A549 (cell line): ENCODE data around the gene LAMC1. TPM values are rescaled to one million over a fixed set of nuclear protein-coding genes. Genes with fewer than 3 reads are reported as not detected.

ENCODE experiments used
- ATAC-seq, 2 experiments: fragments of 200-7000 bp in 1 of 2; fragments of >200 bp in 1 of 2; cut with Nextera tagmentation in 1 of 2; cut with Tn5 transposase in 1 of 2; 3 replicates each; pipeline versions ENCODE4 v1.8.0 to v1.9.1; 2018 to 2020; ENCODE audit warnings: mild to moderate bottlenecking in 1 of 2, moderate library complexity in 1 of 2
- CTCF ChIA-PET: fragments of 300-600 bp; sonication (Branson Sonifier 250); formaldehyde crosslinking; extraction: SDS; loops from one replicate; lab custom pipeline; 2021; ENCODE audit warnings: antibody characterized with exemption, inconsistent platforms; lab: Yijun Ruan, JAX
- POLR2A ChIA-PET: fragments of 350-600 bp; formaldehyde crosslinking; extraction: SDS; loops from one replicate; lab custom pipeline; 2021; ENCODE audit warnings: antibody characterized with exemption, inconsistent platforms; lab: Yijun Ruan, JAX
- DNase-seq, 2 experiments: peaks; one replicate each; pipeline versions ENCODE4 v3.0.0 to v3.0.0-alpha.2; 2011 to 2016; ENCODE audit warnings: low read depth in 1 of 2, low spot score in 1 of 2
- FAIRE-seq: peaks from 2 replicates; lab custom pipeline; 2011; peaks lifted over from hg19 to GRCh38; lab: Jason Lieb, UNC
- H3K27ac ChIP-seq, 2 experiments: fragments of >200 bp; sonication (Bioruptor Twin); formaldehyde crosslinking; 3 replicates each; pipeline ENCODE4 v1.5.1; 2016 to 2017
- H3K4me1 ChIP-seq: fragments of >200 bp; sonication (Bioruptor Twin); formaldehyde crosslinking; 3 replicates; pipeline ENCODE4 v1.6.1; 2016
- H3K4me2 ChIP-seq: fragments of >200 bp; sonication (Bioruptor Twin); formaldehyde crosslinking; 3 replicates; pipeline ENCODE4 v1.6.1; 2016
- H3K4me3 ChIP-seq: fragments of >200 bp; sonication (Bioruptor Twin); formaldehyde crosslinking; 3 replicates; pipeline ENCODE4 v1.5.1; 2016
- H3K9me3 ChIP-seq: fragments of >200 bp; sonication (Bioruptor Twin); formaldehyde crosslinking; 3 replicates; pipeline ENCODE4 v1.6.1; 2016
- BHLHE40 ChIP-seq: IDR thresholded peaks from 2 replicates; pipeline ENCODE4 v1.6.1; 2012; ENCODE audit warnings: low read depth, low read length, inconsistent platforms
- CBX2 ChIP-seq: fragments of 200-600 bp; sonication (generic); IDR thresholded peaks from 2 replicates; pipeline ENCODE4 v1.6.1; 2016; ENCODE audit warnings: low read depth, mild to moderate bottlenecking, borderline replicate concordance
- CBX8 ChIP-seq: fragments of 200-600 bp; sonication (generic); IDR thresholded peaks from 2 replicates; pipeline ENCODE4 v1.6.1; 2016
- CEBPB ChIP-seq, 2 experiments: fragments of >200 bp in 1 of 2; sonication (Bioruptor Twin) in 1 of 2; formaldehyde crosslinking in 1 of 2; IDR thresholded peaks; 2 replicates each; pipeline ENCODE4 v1.6.1; 2012 to 2016
- CHD2 ChIP-seq: fragments of 150-350 bp; IDR thresholded peaks from 2 replicates; pipeline ENCODE4 v1.6.1; 2014; ENCODE audit warnings: low read length; ENCODE audit not compliant: partially characterized antibody
- E2F6 ChIP-seq: IDR thresholded peaks from 2 replicates; pipeline ENCODE4 v1.6.1; 2012; ENCODE audit warnings: low read depth, borderline replicate concordance
- EP300 ChIP-seq, 2 experiments: fragments of >200 bp; sonication (Bioruptor Twin); formaldehyde crosslinking; IDR thresholded peaks; 2 replicates in 1 of 2; 3 replicates in 1 of 2; pipeline ENCODE4 v1.6.1; 2016 to 2017
- FOSB ChIP-seq: fragments of 250-450 bp; sonication (Bioruptor Pico); IDR thresholded peaks from 2 replicates; pipeline ENCODE4 v1.5.0; 2020; ENCODE audit warnings: mild to moderate bottlenecking, moderate library complexity
- FOSL2 ChIP-seq, 2 experiments: fragments of 450-650 bp in 1 of 2; fragments of >200 bp in 1 of 2; sonication (Bioruptor Twin) in 1 of 2; formaldehyde crosslinking; IDR thresholded peaks; 2 replicates each; pipeline versions ENCODE4 v1.5.0 to v1.6.1; 2016 to 2020; ENCODE audit warnings: mild to moderate bottlenecking in 1 of 2, moderate library complexity in 1 of 2
- FOXS1 ChIP-seq: fragments of 250-450 bp; sonication (Bioruptor Pico); IDR thresholded peaks from 2 replicates; pipeline ENCODE4 v1.5.0; 2020; ENCODE audit warnings: mild to moderate bottlenecking, moderate library complexity
- GATA3 ChIP-seq: IDR thresholded peaks from 2 replicates; pipeline ENCODE4 v1.6.1; 2012; ENCODE audit warnings: borderline replicate concordance
- HOXB5 ChIP-seq: fragments of 250-450 bp; sonication (Bioruptor Pico); IDR thresholded peaks from 2 replicates; pipeline ENCODE4 v1.5.0; 2020; ENCODE audit warnings: mild to moderate bottlenecking, moderate library complexity
- JUN ChIP-seq, 2 experiments: fragments of >200 bp; sonication (Bioruptor Twin); formaldehyde crosslinking; IDR thresholded peaks; 2 replicates in 1 of 2; 3 replicates in 1 of 2; pipeline ENCODE4 v1.6.1; 2016 to 2017
- JUNB ChIP-seq: fragments of >200 bp; sonication (Bioruptor Twin); formaldehyde crosslinking; IDR thresholded peaks from 2 replicates; pipeline ENCODE4 v1.6.1; 2016
- KDM1A ChIP-seq: fragments of 200-600 bp; sonication (generic); IDR thresholded peaks from 2 replicates; pipeline ENCODE4 v1.6.1; 2016; ENCODE audit warnings: low read depth, mild to moderate bottlenecking
- KDM5A ChIP-seq: fragments of 200-600 bp; sonication (generic); IDR thresholded peaks from 2 replicates; pipeline ENCODE4 v1.6.1; 2016; ENCODE audit warnings: antibody characterized with exemption, mild to moderate bottlenecking
- MAFK ChIP-seq: fragments of 450-650 bp; IDR thresholded peaks from 2 replicates; pipeline ENCODE4 v1.6.1; 2014; ENCODE audit not compliant: partially characterized antibody
- MAX ChIP-seq: IDR thresholded peaks from 2 replicates; pipeline ENCODE4 v1.6.1; 2012
- NFE2L2 ChIP-seq: fragments of 150-350 bp; conservative IDR thresholded peaks from 2 replicates; pipeline ENCODE4 v1.6.1; 2014; ENCODE audit warnings: low read length
- NR3C1 ChIP-seq: fragments of >200 bp; sonication (Bioruptor Twin); formaldehyde crosslinking; IDR thresholded peaks from 3 replicates; pipeline ENCODE4 v1.6.1; 2017
- POLR2A ChIP-seq: IDR thresholded peaks from 2 replicates; pipeline ENCODE4 v1.6.1; 2012; ENCODE audit warnings: mild to moderate bottlenecking, low read length
- RAD21 ChIP-seq, 2 experiments: fragments of >200 bp in 1 of 2; sonication (Bioruptor Twin) in 1 of 2; formaldehyde crosslinking in 1 of 2; IDR thresholded peaks in 1 of 2; conservative IDR thresholded peaks in 1 of 2; 2 replicates in 1 of 2; 3 replicates in 1 of 2; pipeline ENCODE4 v1.6.1; 2012 to 2018; ENCODE audit warnings: inconsistent platforms in 1 of 2
- RARB ChIP-seq: fragments of 250-450 bp; sonication (Bioruptor Pico); IDR thresholded peaks from 2 replicates; pipeline ENCODE4 v1.8.0; 2021; ENCODE audit warnings: mild to moderate bottlenecking, moderate library complexity
- RCOR1 ChIP-seq: fragments of 150-350 bp; IDR thresholded peaks from 2 replicates; pipeline ENCODE4 v1.6.1; 2014; ENCODE audit warnings: antibody characterized with exemption, low read length, low read depth
- RFX5 ChIP-seq: fragments of 450-650 bp; IDR thresholded peaks from 2 replicates; pipeline ENCODE4 v1.7.1; 2014; ENCODE audit warnings: antibody characterized with exemption, mild to moderate bottlenecking, moderate library complexity
- SMC3 ChIP-seq: fragments of >200 bp; sonication (Bioruptor Twin); formaldehyde crosslinking; IDR thresholded peaks from 3 replicates; pipeline ENCODE4 v1.6.1; 2018; ENCODE audit warnings: inconsistent platforms
- SREBF2 ChIP-seq: fragments of 450-650 bp; IDR thresholded peaks from 2 replicates; pipeline ENCODE4 v1.6.1; 2014; ENCODE audit warnings: mild to moderate bottlenecking, moderate library complexity
- USF2 ChIP-seq: fragments of 450-650 bp; IDR thresholded peaks from 2 replicates; pipeline ENCODE4 v1.6.1; 2014; ENCODE audit warnings: antibody characterized with exemption
- ZNF302 ChIP-seq: fragments of 250-450 bp; sonication (Bioruptor Pico); IDR thresholded peaks from 2 replicates; pipeline ENCODE4 v1.9.0; 2021; ENCODE audit warnings: inconsistent platforms, mild to moderate bottlenecking, moderate library complexity
- WGBS: methylation state at CpG from one replicate; pipeline ENCODE4 v1.1.6; 2017; ENCODE audit errors: missing lambda C conversion rate; 5-methylcytosine and 5-hydroxymethylcytosine counted together
- polyA plus RNA-seq, 4 experiments: library from polyadenylated mRNA; depleted of rRNA in 3 of 4; stranded (reverse); fragments of >200 nt; fragmentation: RNase III in 1 of 4; extraction: RNeasy Plus Mini Kit Qiagen cat#74134 plus additional on column Dnase treatment in 1 of 4; gene quantifications; 2 replicates in 3 of 4; 3 replicates in 1 of 4; pipeline ENCODE4 v1.2.3, GENCODE V29; 2011 to 2017
- TF ChIP-seq, protein P1 (sequence below): fragments of 250-450 bp; sonication (Bioruptor Pico); IDR thresholded peaks from 2 replicates; pipeline ENCODE4 v1.5.0; 2021; ENCODE audit warnings: mild to moderate bottlenecking, moderate library complexity, borderline replicate concordance
- TF ChIP-seq, protein P2 (sequence below): fragments of >200 bp; sonication (Bioruptor Twin); formaldehyde crosslinking; IDR thresholded peaks from 3 replicates; pipeline ENCODE4 v1.6.1; 2016

LAMC1 gene
- polyA plus RNA-seq, 2 of the 4 experiments (the other 2 are of a cell fraction), result 93.7 to 152 TPM

DNA sequence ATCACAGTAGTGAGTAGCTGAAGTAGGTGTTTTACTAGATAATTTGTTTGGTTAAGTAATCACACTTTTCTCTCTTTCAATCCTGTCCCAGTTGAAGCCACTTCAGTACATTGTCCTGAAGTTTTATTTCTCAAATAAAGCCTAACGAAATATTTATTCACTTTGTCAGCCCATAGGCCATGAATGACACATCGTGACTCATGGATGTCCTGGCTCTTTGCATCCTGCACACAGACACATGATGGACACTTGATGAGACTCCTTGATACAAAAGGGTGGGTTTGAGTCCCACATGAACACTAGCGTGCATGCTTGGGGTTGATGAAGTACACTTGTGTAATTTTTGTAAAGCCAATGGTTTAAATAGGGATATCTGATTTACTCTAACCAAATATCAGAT is 140.1 kb downstream of the LAMC1 start:
- peak; percentile 61 for FAIRE-seq
- H3K4me3 ChIP-seq, result no peak overlapping the region
- H3K9me3 ChIP-seq, result no peaks in the 10 kb centered on the region
- H3K4me1 ChIP-seq, result peaks cover 59% of the 10 kb centered on the region
- H3K4me2 ChIP-seq, result peak overlapping the region; percentile 66
- WGBS, result 0% methylated on average over 3 of the region's 3 CpGs
- CTCF ChIA-PET, result interaction anchor here (1.0 to 1.4 kb wide), 2 partner anchors 18 to 130 kb away, joined by 3 read pairs; no protein-coding TSS in a partner anchor
- H3K27ac ChIP-seq, result peak overlapping the region; percentile 75 to 81
- peak; percentile 68 to 75 for ATAC-seq
- TF ChIP-seq JUN (IDR thresholded peaks at IDR 0.05), result peak in 1 of 2 experiments; percentile 40; a peak in 1 of 5 replicates
- peak; percentile 67 for TF ChIP-seq MAX
- no peak for TF ChIP-seq CHD2
- TF ChIP-seq FOSL2 (IDR thresholded peaks at IDR 0.05), result peak; percentile 97
- TF ChIP-seq FOSL2 (CRISPR knock-in tag; IDR thresholded peaks at IDR 0.05), result peak; percentile 97
- no peak for TF ChIP-seq MAFK
- no peak for TF ChIP-seq POLR2A
- 0 out of 2 replicates have a peak, but pooled peaks have one; percentile 59 for TF ChIP-seq RCOR1
- no peak for TF ChIP-seq NR3C1
- peak; percentile 69; the same call in 1 of the 2 replicates for TF ChIP-seq GATA3
- peak; percentile 93 for TF ChIP-seq JUNB
- TF ChIP-seq, protein P1, sequence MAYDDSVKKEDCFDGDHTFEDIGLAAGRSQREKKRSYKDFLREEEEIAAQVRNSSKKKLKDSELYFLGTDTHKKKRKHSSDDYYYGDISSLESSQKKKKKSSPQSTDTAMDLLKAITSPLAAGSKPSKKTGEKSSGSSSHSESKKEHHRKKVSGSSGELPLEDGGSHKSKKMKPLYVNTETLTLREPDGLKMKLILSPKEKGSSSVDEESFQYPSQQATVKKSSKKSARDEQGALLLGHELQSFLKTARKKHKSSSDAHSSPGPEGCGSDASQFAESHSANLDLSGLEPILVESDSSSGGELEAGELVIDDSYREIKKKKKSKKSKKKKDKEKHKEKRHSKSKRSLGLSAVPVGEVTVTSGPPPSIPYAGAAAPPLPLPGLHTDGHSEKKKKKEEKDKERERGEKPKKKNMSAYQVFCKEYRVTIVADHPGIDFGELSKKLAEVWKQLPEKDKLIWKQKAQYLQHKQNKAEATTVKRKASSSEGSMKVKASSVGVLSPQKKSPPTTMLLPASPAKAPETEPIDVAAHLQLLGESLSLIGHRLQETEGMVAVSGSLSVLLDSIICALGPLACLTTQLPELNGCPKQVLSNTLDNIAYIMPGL (CRISPR knock-in tag), result no peak
- no peak for TF ChIP-seq NFE2L2
- peak; percentile 27 to 52; a peak in 2 of 5 replicates for TF ChIP-seq EP300 (IDR thresholded peaks at IDR 0.05)
- no peak for TF ChIP-seq CBX8
- TF ChIP-seq USF2, result no peak; the same call in 1 of the 2 replicates
- TF ChIP-seq RAD21 (conservative IDR thresholded peaks at IDR 0.05 in 1 of 2, IDR thresholded peaks at IDR 0.05 in 1 of 2), result 0 out of 5 replicates have a peak, but pooled peaks of 1 of the 2 experiments have one; percentile 16
- no peak for TF ChIP-seq RARB (CRISPR knock-in tag)
- TF ChIP-seq E2F6, result no peak
- no peak; the same call in 2 of the 3 replicates for TF ChIP-seq SMC3
- peak; percentile 68 to 84 for DNase-seq
- POLR2A ChIA-PET, result interaction anchor here (1.1 kb wide), 1 partner anchor 17 kb away, joined by 3 read pairs; no protein-coding TSS in a partner anchor

DNA sequence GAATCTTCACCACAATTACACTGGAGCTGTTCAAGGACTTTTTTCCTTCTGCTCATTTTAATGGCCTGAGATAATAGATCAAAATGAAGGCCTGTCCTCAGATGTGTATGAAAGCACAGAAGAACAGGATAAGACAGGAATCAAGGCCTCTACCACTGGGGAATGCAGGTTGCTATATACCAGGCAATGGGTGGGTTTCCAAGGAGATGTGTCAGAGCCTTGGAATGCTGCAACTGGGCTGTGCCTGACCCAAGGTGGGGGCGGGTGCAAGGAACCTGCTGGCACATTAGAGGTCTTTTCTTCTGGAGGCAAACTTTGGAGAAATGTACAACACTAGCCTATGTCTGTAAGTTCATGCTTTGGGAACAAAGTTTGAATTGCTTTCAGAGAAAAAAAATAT is 141.1 kb downstream of the LAMC1 start:
- DNase-seq (peak; percentile 76 to 89), FAIRE-seq (no peak), ATAC-seq (peak; percentile 58 to 79; a peak in 5 of 6 replicates)
- Histone ChIP-seq H3K4me2 (peak overlapping the region; percentile 66), H3K4me1 (peaks cover 57% of the 10 kb centered on the region), H3K4me3 (no peak overlapping the region), H3K9me3 (no peaks in the 10 kb centered on the region), H3K27ac (peak overlapping the region; percentile 75 to 81)
- 0% methylated on average over 1 of the region's 1 CpG for WGBS
- ChIA-PET POLR2A (interaction anchor here (1.1 kb wide), 1 partner anchor 16 kb away, joined by 3 read pairs; no protein-coding TSS in a partner anchor), CTCF (interaction anchor here (0.6 to 1.4 kb wide), 2 partner anchors 17 to 63 kb away, joined by 3 read pairs; no protein-coding TSS in a partner anchor)
- TF ChIP-seq RCOR1 (no peak), KDM1A (no peak), SREBF2 (no peak), RFX5 (no peak), ZNF302 (CRISPR knock-in tag) (0 out of 2 replicates have a peak, but pooled peaks have one; percentile 22), MAFK (no peak), HOXB5 (CRISPR knock-in tag) (peak; percentile 41; the same call in 1 of the 2 replicates), FOSL2 (IDR thresholded peaks at IDR 0.05) (no peak), FOSL2 (CRISPR knock-in tag; IDR thresholded peaks at IDR 0.05) (peak; percentile 76), BHLHE40 (no peak), GATA3 (peak; percentile 69; the same call in 1 of the 2 replicates), MAX (peak; percentile 70; the same call in 1 of the 2 replicates), E2F6 (no peak), CBX2 (no peak), FOXS1 (CRISPR knock-in tag) (0 out of 2 replicates have a peak, but pooled peaks have one; percentile 34), CBX8 (no peak), CEBPB (IDR thresholded peaks at IDR 0.05) (peak in 1 of 2 experiments; percentile 65; a peak in 1 of 4 replicates), KDM5A (no peak), FOSB (CRISPR knock-in tag) (no peak), JUNB (0 out of 2 replicates have a peak, but pooled peaks have one; percentile 27)
- TF ChIP-seq, protein P2, sequence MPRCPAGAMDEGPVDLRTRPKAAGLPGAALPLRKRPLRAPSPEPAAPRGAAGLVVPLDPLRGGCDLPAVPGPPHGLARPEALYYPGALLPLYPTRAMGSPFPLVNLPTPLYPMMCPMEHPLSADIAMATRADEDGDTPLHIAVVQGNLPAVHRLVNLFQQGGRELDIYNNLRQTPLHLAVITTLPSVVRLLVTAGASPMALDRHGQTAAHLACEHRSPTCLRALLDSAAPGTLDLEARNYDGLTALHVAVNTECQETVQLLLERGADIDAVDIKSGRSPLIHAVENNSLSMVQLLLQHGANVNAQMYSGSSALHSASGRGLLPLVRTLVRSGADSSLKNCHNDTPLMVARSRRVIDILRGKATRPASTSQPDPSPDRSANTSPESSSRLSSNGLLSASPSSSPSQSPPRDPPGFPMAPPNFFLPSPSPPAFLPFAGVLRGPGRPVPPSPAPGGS, result no peak
